Measurements from ENCODE around the gene MFSD6. TPM values are rescaled to one million over a fixed set of nuclear protein-coding genes. Genes with fewer than 3 reads are reported as not detected.

The MFSD6 gene
- total RNA-seq, 1 experiment from 2014 or later = 20.9 TPM

- intact Hi-C loops (cut with micrococcal nuclease) = loop anchor here (1.0 to 2.0 kb wide), 3 partner anchors 128 to 421 kb away; no protein-coding TSS in a partner anchor
- DNase-seq (peak; percentile 72), ATAC-seq (peak; percentile 42)
- Histone ChIP-seq H3K79me2 (ENCODE audit: low read length) (no peaks in the 10 kb centered on the region), H3K36me3 (ENCODE audit: low read depth, low read length) (no peaks in the 10 kb centered on the region), H3K4me1 (ENCODE audit: insufficient read depth, low read length) (peaks cover 11% of the 10 kb centered on the region), H3K27me3 (ENCODE audit: low read length) (no peaks in the 10 kb centered on the region), H3K9ac (ENCODE audit: low read length) (no peak overlapping the region), H3K4me3 (ENCODE audit: low read length) (no peak overlapping the region), H3K4me2 (ENCODE audit: low read length) (no peak overlapping the region), H3F3A (ENCODE audit: low read length, unreplicated experiment) (no peaks in the 10 kb centered on the region), H4K20me1 (ENCODE audit: low read length) (no peaks in the 10 kb centered on the region), H3K27ac (ENCODE audit: low read length) (no peak overlapping the region), H3K9me2 (replicated peaks; ENCODE audit: low read length) (no peaks in the 10 kb centered on the region), H3K9me3 (ENCODE audit: low read length) (no peaks in the 10 kb centered on the region), H2AFZ (ENCODE audit: low read length) (no peak overlapping the region)
- TF ChIP-seq EZH2 (IDR thresholded peaks at IDR 0.05; ENCODE audit: low read length, unreplicated experiment) = no peak
- TF ChIP-seq, protein P1, sequence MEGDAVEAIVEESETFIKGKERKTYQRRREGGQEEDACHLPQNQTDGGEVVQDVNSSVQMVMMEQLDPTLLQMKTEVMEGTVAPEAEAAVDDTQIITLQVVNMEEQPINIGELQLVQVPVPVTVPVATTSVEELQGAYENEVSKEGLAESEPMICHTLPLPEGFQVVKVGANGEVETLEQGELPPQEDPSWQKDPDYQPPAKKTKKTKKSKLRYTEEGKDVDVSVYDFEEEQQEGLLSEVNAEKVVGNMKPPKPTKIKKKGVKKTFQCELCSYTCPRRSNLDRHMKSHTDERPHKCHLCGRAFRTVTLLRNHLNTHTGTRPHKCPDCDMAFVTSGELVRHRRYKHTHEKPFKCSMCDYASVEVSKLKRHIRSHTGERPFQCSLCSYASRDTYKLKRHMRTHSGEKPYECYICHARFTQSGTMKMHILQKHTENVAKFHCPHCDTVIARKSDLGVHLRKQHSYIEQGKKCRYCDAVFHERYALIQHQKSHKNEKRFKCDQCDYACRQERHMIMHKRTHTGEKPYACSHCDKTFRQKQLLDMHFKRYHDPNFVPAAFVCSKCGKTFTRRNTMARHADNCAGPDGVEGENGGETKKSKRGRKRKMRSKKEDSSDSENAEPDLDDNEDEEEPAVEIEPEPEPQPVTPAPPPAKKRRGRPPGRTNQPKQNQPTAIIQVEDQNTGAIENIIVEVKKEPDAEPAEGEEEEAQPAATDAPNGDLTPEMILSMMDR (conservative IDR thresholded peaks at IDR 0.05; ENCODE audit: low read depth, low read length) = peak; percentile 80
- POLR2A ChIA-PET (ENCODE audit: unreplicated experiment) = no interaction called here
- CTCF ChIA-PET = interaction anchor here (0.6 kb wide), 1 partner anchor 1773 kb away, joined by 3 read pairs; no protein-coding TSS in a partner anchor
- no TSS peak for BruUV-seq (replicated peaks)
These were observed 25.3 kb upstream of the MFSD6 start for GRCh38 chr2:190382851-190383250.

- intact Hi-C loops (cut with micrococcal nuclease) = no loop called here
- BruUV-seq (replicated peaks) = no TSS peak
- H3K4me2 ChIP-seq (ENCODE audit: low read length) = no peak overlapping the region
- no peaks in the 10 kb centered on the region for H3F3A ChIP-seq (ENCODE audit: low read length, unreplicated experiment)
- H3K36me3 ChIP-seq (ENCODE audit: low read depth, low read length) = no peaks in the 10 kb centered on the region
- DNase-seq = no peak
- TF ChIP-seq EZH2 (IDR thresholded peaks at IDR 0.05; ENCODE audit: low read length, unreplicated experiment) (no peak), EZH2phosphoT487 (IDR thresholded peaks at IDR 0.05; ENCODE audit: borderline replicate concordance, low read length) (no peak)
- TF ChIP-seq, protein P1 (conservative IDR thresholded peaks at IDR 0.05; ENCODE audit: low read depth, low read length) = no peak
- no peaks in the 10 kb centered on the region for H3K9me3 ChIP-seq (ENCODE audit: low read length)
- ATAC-seq = no peak
- H4K20me1 ChIP-seq (ENCODE audit: low read length) = no peaks in the 10 kb centered on the region
- no peak overlapping the region for H3K27ac ChIP-seq (ENCODE audit: low read length)
- no peaks in the 10 kb centered on the region for H3K4me1 ChIP-seq (ENCODE audit: insufficient read depth, low read length)
- H3K4me3 ChIP-seq (ENCODE audit: low read length) = no peak overlapping the region
- no peaks in the 10 kb centered on the region for H3K9me2 ChIP-seq (replicated peaks; ENCODE audit: low read length)
- ChIA-PET CTCF (no interaction called here), POLR2A (ENCODE audit: unreplicated experiment) (no interaction called here)
- peaks cover 7% of the 10 kb centered on the region for H3K27me3 ChIP-seq (ENCODE audit: low read length)
- no peak overlapping the region for H3K9ac ChIP-seq (ENCODE audit: low read length)
- no peaks in the 10 kb centered on the region for H3K79me2 ChIP-seq (ENCODE audit: low read length)
- no peak overlapping the region for H2AFZ ChIP-seq (ENCODE audit: low read length)
These were observed 20.7 kb upstream of the MFSD6 start for GRCh38 chr2:190387422-190387821.

- no TSS peak for BruUV-seq (replicated peaks)
- Histone ChIP-seq H3F3A (ENCODE audit: low read length, unreplicated experiment) (no peaks in the 10 kb centered on the region), H3K27ac (ENCODE audit: low read length) (no peak overlapping the region), H3K79me2 (ENCODE audit: low read length) (no peaks in the 10 kb centered on the region), H3K4me2 (ENCODE audit: low read length) (no peak overlapping the region), H3K9me2 (replicated peaks; ENCODE audit: low read length) (no peaks in the 10 kb centered on the region), H3K9ac (ENCODE audit: low read length) (no peak overlapping the region), H3K4me3 (ENCODE audit: low read length) (no peak overlapping the region), H2AFZ (ENCODE audit: low read length) (no peak overlapping the region), H3K36me3 (ENCODE audit: low read depth, low read length) (no peaks in the 10 kb centered on the region), H3K4me1 (ENCODE audit: insufficient read depth, low read length) (no peaks in the 10 kb centered on the region), H3K27me3 (ENCODE audit: low read length) (peaks cover 17% of the 10 kb centered on the region), H4K20me1 (ENCODE audit: low read length) (no peaks in the 10 kb centered on the region), H3K9me3 (ENCODE audit: low read length) (no peaks in the 10 kb centered on the region)
- ATAC-seq = no peak
- ChIA-PET POLR2A (ENCODE audit: unreplicated experiment) (no interaction called here), CTCF (no interaction called here)
- intact Hi-C loops (cut with micrococcal nuclease) = no loop called here
- TF ChIP-seq, protein P1 (conservative IDR thresholded peaks at IDR 0.05; ENCODE audit: low read depth, low read length) = no peak
- TF ChIP-seq EZH2phosphoT487 (IDR thresholded peaks at IDR 0.05; ENCODE audit: borderline replicate concordance, low read length) (no peak), EZH2 (IDR thresholded peaks at IDR 0.05; ENCODE audit: low read length, unreplicated experiment) (no peak)
- no peak for DNase-seq
These were observed 11.9 kb upstream of the MFSD6 start for GRCh38 chr2:190396271-190396670.

Measured in PC-3 (cell line).